Naive B cell (primary cell): ENCODE results near the gene ANKRD13C. TPM values are rescaled to one million over a fixed set of nuclear protein-coding genes. Genes with fewer than 3 reads are reported as not detected.
"Not testable (repeated sequence)": the region's sequence is repeated elsewhere in the genome, so short reads cannot be mapped to it uniquely, and the experiment has no call there.

ENCODE experiments used
- ATAC-seq, 2 donors: fragments of 150-1000 bp; cut with Tn5 transposase; 2 replicates each; pipeline ENCODE4 v1.10.0; 2021; ENCODE audit warnings: low read depth in 2 of 2, mild to moderate bottlenecking in 2 of 2, moderate library complexity in 2 of 2
- DNase-seq: peaks from one replicate; pipeline ENCODE4 v3.0.0; 2022
- H3K27ac Mint-ChIP-seq, 6 donors: one replicate each; pipeline ENCODE4 v1.8.0; 2020 to 2022; ENCODE audit warnings: mild to moderate bottlenecking in 6 of 6, mixed read lengths in 6 of 6, moderate library complexity in 5 of 6, inconsistent platforms in 2 of 6
- H3K27me3 Mint-ChIP-seq, 3 donors: one replicate each; pipeline ENCODE4 v1.8.0; 2021 to 2022; ENCODE audit warnings: mixed read lengths in 3 of 3, mild to moderate bottlenecking in 1 of 3
- H3K36me3 Mint-ChIP-seq, 2 donors: one replicate each; pipeline ENCODE4 v1.8.0; 2020 to 2022; ENCODE audit warnings: mixed read lengths in 2 of 2, inconsistent platforms in 1 of 2, mild to moderate bottlenecking in 1 of 2
- H3K4me1 Mint-ChIP-seq, 3 donors: one replicate each; pipeline ENCODE4 v1.8.0; 2020 to 2022; ENCODE audit warnings: mixed read lengths in 3 of 3, inconsistent platforms in 1 of 3, mild to moderate bottlenecking in 1 of 3, moderate library complexity in 1 of 3
- H3K4me3 Mint-ChIP-seq, 8 donors: one replicate each; pipeline ENCODE4 v1.8.0; 2020 to 2022; ENCODE audit warnings: mild to moderate bottlenecking in 8 of 8, mixed read lengths in 8 of 8, moderate library complexity in 8 of 8, inconsistent platforms in 2 of 8
- H3K9me3 Mint-ChIP-seq, 7 donors: one replicate each; pipeline ENCODE4 v1.8.0; 2020 to 2022; ENCODE audit warnings: mixed read lengths in 7 of 7, mild to moderate bottlenecking in 5 of 7, inconsistent platforms in 2 of 7, moderate library complexity in 1 of 7
- polyA plus RNA-seq, 6 donors: library from polyadenylated mRNA; unstranded; fragments of 300-500 nt; fragmentation: Illumina TruSeq; gene quantifications; one replicate each; pipeline ENCODE4 v1.2.3, GENCODE V29; 2021; ENCODE audit warnings: low read depth in 6 of 6

Gene ANKRD13C
- polyA plus RNA-seq, 6 donors from 2014 or later: 9.6 to 17.2 (median 13.2) TPM

- H3K27me3 Mint-ChIP-seq: no peaks in the 10 kb centered on the region
- H3K9me3 Mint-ChIP-seq: peaks cover 0 to 4% (median 0%) of the 10 kb centered on the region in 7 donors
- no peak for ATAC-seq
- H3K4me1 Mint-ChIP-seq: peaks cover 24 to 60% (median 37%) of the 10 kb centered on the region in 3 donors
- H3K4me3 Mint-ChIP-seq: peak overlapping the region; percentile 94 to 100 (median 99)
- H3K27ac Mint-ChIP-seq: peak overlapping the region in 5 of 6 donors; percentile 98 to 99 (median 99)
- H3K36me3 Mint-ChIP-seq: peaks cover 5% of the 10 kb centered on the region in 2 donors
- no peak for DNase-seq
Observed at GRCh38 chr1:70353044-70353443, 1.5 kb downstream of the ANKRD13C start.

- not testable (repeated sequence) for H3K27ac Mint-ChIP-seq, ATAC-seq
- peak overlapping the region in 1 of 8 donors; percentile 25 for H3K4me3 Mint-ChIP-seq
Observed at GRCh38 chr1:70349799-70350198, 4.7 kb downstream of the ANKRD13C start.

GRCh38 chr1:70348399-70349165 is 5.9 kb downstream of the ANKRD13C start:
- Mint-ChIP-seq H3K36me3 (peaks cover 0 to 8% of the 10 kb centered on the region in 2 donors), H3K4me1 (peaks cover 27 to 51% (median 36%) of the 10 kb centered on the region in 3 donors), H3K27ac (no peak overlapping the region), H3K9me3 (no peaks in the 10 kb centered on the region), H3K27me3 (no peaks in the 10 kb centered on the region), H3K4me3 (no peak overlapping the region)
- ATAC-seq (no peak), DNase-seq (no peak)

More at GRCh38 chr1:70349799-70350198, 4.7 kb downstream of the ANKRD13C start:
- H3K27me3 Mint-ChIP-seq, DNase-seq, H3K36me3 Mint-ChIP-seq, H3K9me3 Mint-ChIP-seq: not testable (repeated sequence)
- H3K4me1 Mint-ChIP-seq: peaks cover 30 to 63% (median 44%) of the 10 kb centered on the region in 3 donors

GRCh38 chr1:70339644-70340043 is 14.9 kb downstream of the ANKRD13C start:
- peaks cover 5 to 16% (median 12%) of the 10 kb centered on the region in 3 donors for H3K4me1 Mint-ChIP-seq
- not testable (repeated sequence) for H3K27me3 Mint-ChIP-seq, H3K4me3 Mint-ChIP-seq, H3K36me3 Mint-ChIP-seq, H3K27ac Mint-ChIP-seq, H3K9me3 Mint-ChIP-seq, ATAC-seq, DNase-seq

- no peak overlapping the region for H3K4me3 Mint-ChIP-seq
- H3K27ac Mint-ChIP-seq: no peak overlapping the region
- ATAC-seq: no peak
- H3K4me1 Mint-ChIP-seq: peaks cover 6 to 15% (median 7%) of the 10 kb centered on the region in 3 donors
- DNase-seq: no peak
- no peaks in the 10 kb centered on the region for H3K27me3 Mint-ChIP-seq
- H3K36me3 Mint-ChIP-seq: peaks cover 0 to 5% of the 10 kb centered on the region in 2 donors
- H3K9me3 Mint-ChIP-seq: no peaks in the 10 kb centered on the region
Observed at GRCh38 chr1:70336050-70336449, 18.5 kb downstream of the ANKRD13C start.

GRCh38 chr1:70334436-70334835 is 20.1 kb downstream of the ANKRD13C start:
- DNase-seq (no peak), ATAC-seq (no peak)
- peaks cover 0 to 5% of the 10 kb centered on the region in 2 donors for H3K36me3 Mint-ChIP-seq
- no peak overlapping the region for H3K4me3 Mint-ChIP-seq
- no peaks in the 10 kb centered on the region for H3K9me3 Mint-ChIP-seq
- no peaks in the 10 kb centered on the region for H3K27me3 Mint-ChIP-seq
- no peak overlapping the region for H3K27ac Mint-ChIP-seq
- H3K4me1 Mint-ChIP-seq: peaks cover 6 to 18% (median 11%) of the 10 kb centered on the region in 3 donors

GRCh38 chr1:70333245-70333644 is 21.3 kb downstream of the ANKRD13C start:
- peaks cover 0 to 5% of the 10 kb centered on the region in 2 donors for H3K36me3 Mint-ChIP-seq
- no peaks in the 10 kb centered on the region for H3K9me3 Mint-ChIP-seq
- H3K4me1 Mint-ChIP-seq: peaks cover 6 to 18% (median 11%) of the 10 kb centered on the region in 3 donors
- H3K27ac Mint-ChIP-seq: peak overlapping the region in 3 of 6 donors; percentile 1 to 54 (median 36)
- no peak overlapping the region for H3K4me3 Mint-ChIP-seq
- no peaks in the 10 kb centered on the region for H3K27me3 Mint-ChIP-seq
- DNase-seq (no peak), ATAC-seq (no peak)

- Mint-ChIP-seq H3K4me3 (no peak overlapping the region), H3K27ac (peak overlapping the region in 1 of 6 donors; percentile 81), H3K4me1 (peaks cover 6 to 23% (median 11%) of the 10 kb centered on the region in 3 donors), H3K27me3 (no peaks in the 10 kb centered on the region), H3K9me3 (no peaks in the 10 kb centered on the region), H3K36me3 (peaks cover 0 to 11% of the 10 kb centered on the region in 2 donors)
- DNase-seq: no peak
- no peak for ATAC-seq
Observed at GRCh38 chr1:70331962-70332361, 22.6 kb downstream of the ANKRD13C start.

- Mint-ChIP-seq H3K9me3 (no peaks in the 10 kb centered on the region), H3K27ac (peak overlapping the region in 2 of 6 donors; percentile 1 to 43), H3K36me3 (peaks cover 0 to 10% of the 10 kb centered on the region in 2 donors), H3K4me1 (peaks cover 0 to 20% (median 11%) of the 10 kb centered on the region in 3 donors), H3K27me3 (no peaks in the 10 kb centered on the region), H3K4me3 (no peak overlapping the region)
- ATAC-seq (no peak), DNase-seq (no peak)
Observed at GRCh38 chr1:70327306-70328076, 27.0 kb downstream of the ANKRD13C start.

- Mint-ChIP-seq H3K9me3 (no peaks in the 10 kb centered on the region), H3K27me3 (no peaks in the 10 kb centered on the region), H3K4me1 (peaks cover 4 to 8% (median 7%) of the 10 kb centered on the region in 3 donors), H3K27ac (no peak overlapping the region), H3K36me3 (peaks cover 0 to 13% of the 10 kb centered on the region in 2 donors), H3K4me3 (no peak overlapping the region)
- DNase-seq: no peak
- no peak for ATAC-seq
Observed at GRCh38 chr1:70324683-70325082, 29.8 kb downstream of the ANKRD13C start.

- Mint-ChIP-seq H3K9me3 (no peaks in the 10 kb centered on the region), H3K4me3 (no peak overlapping the region), H3K27ac (peak overlapping the region in 1 of 6 donors; percentile 0), H3K4me1 (peaks cover 6 to 13% (median 9%) of the 10 kb centered on the region in 3 donors), H3K36me3 (peaks cover 0 to 8% of the 10 kb centered on the region in 2 donors), H3K27me3 (no peaks in the 10 kb centered on the region)
- no peak for DNase-seq
- no peak for ATAC-seq
Observed at GRCh38 chr1:70319750-70320149, 34.8 kb downstream of the ANKRD13C start.

GRCh38 chr1:70318191-70318590 is 36.3 kb downstream of the ANKRD13C start:
- no peaks in the 10 kb centered on the region for H3K27me3 Mint-ChIP-seq

GRCh38 chr1:70317087-70317486 is 37.4 kb downstream of the ANKRD13C start:
- no peak overlapping the region for H3K4me3 Mint-ChIP-seq
- H3K27ac Mint-ChIP-seq: no peak overlapping the region
- H3K36me3 Mint-ChIP-seq: peaks cover 0 to 4% of the 10 kb centered on the region in 2 donors
- H3K9me3 Mint-ChIP-seq: no peaks in the 10 kb centered on the region
- H3K4me1 Mint-ChIP-seq: peaks cover 6 to 13% (median 9%) of the 10 kb centered on the region in 3 donors
- DNase-seq (no peak), ATAC-seq (no peak)
- no peaks in the 10 kb centered on the region for H3K27me3 Mint-ChIP-seq

More at GRCh38 chr1:70318191-70318590, 36.3 kb downstream of the ANKRD13C start:
- Mint-ChIP-seq H3K36me3 (peaks cover 0 to 4% of the 10 kb centered on the region in 2 donors), H3K9me3 (no peaks in the 10 kb centered on the region), H3K27ac (peak overlapping the region in 2 of 6 donors; percentile 0 to 31), H3K4me3 (no peak overlapping the region), H3K4me1 (peaks cover 6 to 13% (median 9%) of the 10 kb centered on the region in 3 donors)
- no peak for DNase-seq
- ATAC-seq: no peak
